GM19324 (cell line): ENCODE results near the gene DLX3.

Experiments used
- ATAC-seq: cut with Tn5 transposase; IDR thresholded peaks from one replicate; pipeline ENCODE4 v1.9.1; 2021; ENCODE audit warnings: mild to moderate bottlenecking, moderate library complexity; ENCODE audit not compliant: unreplicated experiment, low FRiP score

DLX3 gene

GRCh38 chr17:49962599-49963308 is 32.3 kb downstream of the DLX3 start:
- ATAC-seq: no peak

GRCh38 chr17:49959183-49959935 is 35.7 kb downstream of the DLX3 start:
- ATAC-seq: no peak

- no peak for ATAC-seq
Measured at GRCh38 chr17:49958723-49959122, 36.3 kb downstream of the DLX3 start.

- no peak for ATAC-seq
Measured at GRCh38 chr17:49957350-49957749, 37.7 kb downstream of the DLX3 start.

- ATAC-seq: no peak
Measured at GRCh38 chr17:49956780-49957179, 38.2 kb downstream of the DLX3 start.

GRCh38 chr17:49955157-49955556 is 39.9 kb downstream of the DLX3 start:
- ATAC-seq: no peak

- no peak for ATAC-seq
Measured at GRCh38 chr17:49952912-49953497, 42.0 kb downstream of the DLX3 start.

- ATAC-seq: no peak
Measured at GRCh38 chr17:49952209-49952911, 42.7 kb downstream of the DLX3 start.

GRCh38 chr17:49951362-49952082 is 43.5 kb downstream of the DLX3 start:
- ATAC-seq: no peak

GRCh38 chr17:49949634-49950033 is 45.4 kb downstream of the DLX3 start:
- ATAC-seq: no peak

- ATAC-seq: no peak
Measured at GRCh38 chr17:49946964-49947584, 48.0 kb downstream of the DLX3 start.

- no peak for ATAC-seq
Measured at GRCh38 chr17:49946208-49946607, 48.8 kb downstream of the DLX3 start.

GRCh38 chr17:49944273-49944870 is 50.7 kb downstream of the DLX3 start:
- ATAC-seq: no peak

- ATAC-seq: no peak
Measured at GRCh38 chr17:49942947-49943346, 52.1 kb downstream of the DLX3 start.

- ATAC-seq: no peak
Measured at GRCh38 chr17:49941427-49941826, 53.6 kb downstream of the DLX3 start.
